ENCODE data around the gene SIL1. TPM values are rescaled to one million over a fixed set of nuclear protein-coding genes. Genes with fewer than 3 reads are reported as not detected.

The SIL1 gene
- total RNA-seq, 1 donor from 2014 or later: 16.0 TPM

DNA sequence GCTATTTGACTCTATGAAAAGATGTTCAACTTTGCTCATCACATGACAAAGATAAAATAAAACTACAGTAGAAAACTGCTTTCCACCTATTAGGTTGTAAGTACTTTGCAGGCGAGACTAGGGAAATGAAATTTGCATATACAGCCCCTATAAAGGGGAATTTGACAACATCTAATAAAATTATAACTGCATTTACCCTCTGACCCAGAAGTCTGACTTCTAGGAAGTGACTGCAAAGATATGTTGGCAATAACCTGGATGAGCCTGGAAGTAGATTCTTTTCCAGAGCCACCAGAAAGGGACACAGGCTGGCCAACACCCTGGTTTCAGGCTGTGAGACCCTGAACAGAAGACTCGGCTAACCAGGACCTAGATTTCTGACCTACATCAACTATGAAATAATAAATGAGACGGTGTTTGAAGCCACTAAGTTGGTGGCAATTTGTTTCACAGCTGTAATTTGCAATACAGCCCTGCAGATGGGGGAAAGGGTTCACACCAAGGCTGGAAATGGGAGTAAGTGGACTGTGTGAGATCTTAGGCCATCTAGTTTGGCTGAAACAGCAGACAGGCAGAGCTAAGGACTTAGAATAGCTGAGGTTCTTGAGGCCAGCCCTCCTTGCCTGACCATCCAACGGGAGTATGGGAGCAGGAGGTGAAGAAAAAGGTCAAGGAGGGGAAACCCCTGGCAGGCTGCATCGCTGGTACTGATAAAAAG is 106.6 kb downstream of the SIL1 start:
- Mint-ChIP-seq H3K9me3 (no peaks in the 10 kb centered on the region), H3K27me3 (ENCODE audit: low read depth) (no peaks in the 10 kb centered on the region), H3K36me3 (ENCODE audit: low read depth) (peaks cover 2% of the 10 kb centered on the region), H3K4me3 (no peak overlapping the region), H3K4me1 (peaks cover 37% of the 10 kb centered on the region), H3K27ac (ENCODE audit: unreplicated experiment) (peak overlapping the region; percentile 46)
- DNase-seq (ENCODE audit: low read depth, low spot score): no peak
- TF ChIP-seq CTCF (conservative IDR thresholded peaks at IDR 0.05): no peak

GRCh38 chr5:139090581-139090980 is 107.6 kb downstream of the SIL1 start:
- no peak for TF ChIP-seq CTCF (conservative IDR thresholded peaks at IDR 0.05)
- Mint-ChIP-seq H3K36me3 (ENCODE audit: low read depth) (peaks cover 2% of the 10 kb centered on the region), H3K27ac (ENCODE audit: unreplicated experiment) (no peak overlapping the region), H3K4me3 (no peak overlapping the region), H3K27me3 (ENCODE audit: low read depth) (no peaks in the 10 kb centered on the region), H3K9me3 (peaks cover 1% of the 10 kb centered on the region), H3K4me1 (peaks cover 38% of the 10 kb centered on the region)
- DNase-seq (ENCODE audit: low read depth, low spot score): no peak

- no peak overlapping the region for H3K4me3 Mint-ChIP-seq
- H3K36me3 Mint-ChIP-seq (ENCODE audit: low read depth): peaks cover 6% of the 10 kb centered on the region
- no peak overlapping the region for H3K27ac Mint-ChIP-seq (ENCODE audit: unreplicated experiment)
- no peak for DNase-seq (ENCODE audit: low read depth, low spot score)
- H3K4me1 Mint-ChIP-seq: peaks cover 34% of the 10 kb centered on the region
- H3K9me3 Mint-ChIP-seq: peaks cover 5% of the 10 kb centered on the region
- TF ChIP-seq CTCF (conservative IDR thresholded peaks at IDR 0.05): no peak
- no peaks in the 10 kb centered on the region for H3K27me3 Mint-ChIP-seq (ENCODE audit: low read depth)
Measured at GRCh38 chr5:139088024-139088423, 110.1 kb downstream of the SIL1 start.

- no peak for TF ChIP-seq CTCF (conservative IDR thresholded peaks at IDR 0.05)
- no peak overlapping the region for H3K4me3 Mint-ChIP-seq
- H3K27me3 Mint-ChIP-seq (ENCODE audit: low read depth): no peaks in the 10 kb centered on the region
- peaks cover 9% of the 10 kb centered on the region for H3K36me3 Mint-ChIP-seq (ENCODE audit: low read depth)
- H3K9me3 Mint-ChIP-seq: peaks cover 5% of the 10 kb centered on the region
- no peak overlapping the region for H3K27ac Mint-ChIP-seq (ENCODE audit: unreplicated experiment)
- no peak for DNase-seq (ENCODE audit: low read depth, low spot score)
- peaks cover 23% of the 10 kb centered on the region for H3K4me1 Mint-ChIP-seq
Measured at GRCh38 chr5:139082813-139083498, 115.2 kb downstream of the SIL1 start.

DNA sequence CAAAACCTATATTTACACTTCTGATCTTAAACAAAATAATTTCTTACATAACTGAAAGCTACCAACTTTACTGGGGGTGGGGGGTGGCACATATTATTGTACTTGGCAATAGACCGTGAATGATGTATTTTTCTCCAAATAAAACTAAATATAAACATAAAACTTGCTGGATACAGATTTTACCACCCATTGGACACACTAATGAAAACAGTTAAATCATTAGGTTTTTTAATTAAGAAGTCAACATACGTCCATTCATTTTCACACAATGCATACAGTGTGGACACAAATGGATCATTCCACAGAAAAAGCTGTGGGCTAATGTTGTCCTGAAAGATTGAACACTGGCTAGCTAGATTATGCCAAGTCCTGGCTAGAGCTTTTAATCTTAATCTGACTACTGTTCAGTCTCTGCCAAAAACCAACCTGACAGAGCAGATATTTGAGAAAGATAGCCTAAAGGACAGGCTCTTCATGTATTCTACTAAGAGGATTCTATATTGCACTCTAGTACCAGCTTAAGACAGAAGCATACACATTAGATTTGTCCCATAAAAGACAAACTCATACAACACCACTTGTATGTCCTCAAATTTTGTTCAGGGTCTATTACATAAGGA is 118.1 kb downstream of the SIL1 start:
- no peaks in the 10 kb centered on the region for H3K27me3 Mint-ChIP-seq (ENCODE audit: low read depth)
- H3K4me1 Mint-ChIP-seq: peaks cover 25% of the 10 kb centered on the region
- H3K9me3 Mint-ChIP-seq: no peaks in the 10 kb centered on the region

More for the DNA sequence above, 118.1 kb downstream of the SIL1 start:
- Mint-ChIP-seq H3K27ac (ENCODE audit: unreplicated experiment) (no peak overlapping the region), H3K4me3 (no peak overlapping the region), H3K36me3 (ENCODE audit: low read depth) (peaks cover 3% of the 10 kb centered on the region)
- no peak for DNase-seq (ENCODE audit: low read depth, low spot score)
- no peak for TF ChIP-seq CTCF (conservative IDR thresholded peaks at IDR 0.05)

Measured in neural crest cell (in vitro differentiated cells).